Lower leg skin (tissue), 4 donors: ENCODE data around the gene POSTN. TPM values are rescaled to one million over a fixed set of nuclear protein-coding genes. Genes with fewer than 3 reads are reported as not detected.
"Not testable (repeated sequence)": the region's sequence is repeated elsewhere in the genome, so short reads cannot be mapped to it uniquely, and the experiment has no call there.

Experiments
- DNase-seq, 2 donors: peaks; one replicate each; pipeline ENCODE4 v3.0.0-alpha.2; 2019; ENCODE audit warnings: low spot score in 2 of 2
- H3K4me3 ChIP-seq: fragments of 200-600 bp; sonication (generic); 2 replicates; pipeline ENCODE4 v1.5.1; 2017; ENCODE audit warnings: mild to moderate bottlenecking, low read depth; ENCODE audit not compliant: poor library complexity, severe bottlenecking
- POLR2A ChIP-seq, 2 donors: fragments of 450-650 bp; IDR thresholded peaks; one replicate each; pipeline ENCODE4 v1.6.1; 2016 to 2017; ENCODE audit warnings: antibody characterized with exemption in 2 of 2, mild to moderate bottlenecking in 1 of 2, moderate library complexity in 1 of 2
- WGBS, 2 donors: methylation state at CpG; one replicate each; pipeline ENCODE4 v1.1.5; 2018; 5-methylcytosine and 5-hydroxymethylcytosine counted together
- intact Hi-C: fragments of 100-400 bp; cut with DNase I; formaldehyde crosslinking; loops from one replicate; pipeline ENCODE4 v1.15.0; 2023; ENCODE audit warnings: low total_unique reads
- total RNA-seq, 4 donors: library from RNA; depleted of rRNA; stranded (reverse); fragments of >200 nt; gene quantifications; one replicate each; pipeline ENCODE4 v1.1.0, GENCODE V29; 2016
- TF ChIP-seq, protein P1 (sequence below), 3 donors: fragments of 450-650 bp; IDR thresholded peaks; one replicate each; pipeline ENCODE4 v1.5.1; 2016; ENCODE audit warnings: antibody characterized with exemption in 3 of 3, mild to moderate bottlenecking in 3 of 3, moderate library complexity in 2 of 3

Gene POSTN
- total RNA-seq, 4 donors from 2014 or later: 113 to 153 (median 138) TPM

DNA sequence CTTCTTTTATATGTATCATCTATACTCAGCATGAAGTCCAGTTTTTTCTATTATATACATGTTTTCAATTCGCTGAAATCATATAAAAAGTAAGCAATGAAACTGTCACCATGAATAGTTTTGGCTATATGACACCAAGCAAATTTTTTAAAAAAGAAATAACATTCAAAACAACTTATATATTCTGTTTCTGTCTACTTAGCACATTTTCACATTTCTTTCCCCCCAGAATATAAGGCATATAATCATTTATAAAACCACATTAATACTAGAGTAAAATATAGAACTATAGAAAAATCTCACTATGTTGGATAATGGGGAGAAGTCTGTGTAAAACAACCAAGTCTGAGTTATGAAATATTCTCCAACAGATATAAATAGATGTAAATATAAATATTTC is 33.1 kb downstream of the POSTN start:
- DNase-seq: no peak
- no peak overlapping the region for H3K4me3 ChIP-seq
- TF ChIP-seq, protein P1, sequence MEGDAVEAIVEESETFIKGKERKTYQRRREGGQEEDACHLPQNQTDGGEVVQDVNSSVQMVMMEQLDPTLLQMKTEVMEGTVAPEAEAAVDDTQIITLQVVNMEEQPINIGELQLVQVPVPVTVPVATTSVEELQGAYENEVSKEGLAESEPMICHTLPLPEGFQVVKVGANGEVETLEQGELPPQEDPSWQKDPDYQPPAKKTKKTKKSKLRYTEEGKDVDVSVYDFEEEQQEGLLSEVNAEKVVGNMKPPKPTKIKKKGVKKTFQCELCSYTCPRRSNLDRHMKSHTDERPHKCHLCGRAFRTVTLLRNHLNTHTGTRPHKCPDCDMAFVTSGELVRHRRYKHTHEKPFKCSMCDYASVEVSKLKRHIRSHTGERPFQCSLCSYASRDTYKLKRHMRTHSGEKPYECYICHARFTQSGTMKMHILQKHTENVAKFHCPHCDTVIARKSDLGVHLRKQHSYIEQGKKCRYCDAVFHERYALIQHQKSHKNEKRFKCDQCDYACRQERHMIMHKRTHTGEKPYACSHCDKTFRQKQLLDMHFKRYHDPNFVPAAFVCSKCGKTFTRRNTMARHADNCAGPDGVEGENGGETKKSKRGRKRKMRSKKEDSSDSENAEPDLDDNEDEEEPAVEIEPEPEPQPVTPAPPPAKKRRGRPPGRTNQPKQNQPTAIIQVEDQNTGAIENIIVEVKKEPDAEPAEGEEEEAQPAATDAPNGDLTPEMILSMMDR (IDR thresholded peaks at IDR 0.05): no peak
- no peak for TF ChIP-seq POLR2A (IDR thresholded peaks at IDR 0.05)
- WGBS, 2 donors: 87 to 95% methylated on average over 1 of the region's 1 CpG
- intact Hi-C loops: no loop called here

DNA sequence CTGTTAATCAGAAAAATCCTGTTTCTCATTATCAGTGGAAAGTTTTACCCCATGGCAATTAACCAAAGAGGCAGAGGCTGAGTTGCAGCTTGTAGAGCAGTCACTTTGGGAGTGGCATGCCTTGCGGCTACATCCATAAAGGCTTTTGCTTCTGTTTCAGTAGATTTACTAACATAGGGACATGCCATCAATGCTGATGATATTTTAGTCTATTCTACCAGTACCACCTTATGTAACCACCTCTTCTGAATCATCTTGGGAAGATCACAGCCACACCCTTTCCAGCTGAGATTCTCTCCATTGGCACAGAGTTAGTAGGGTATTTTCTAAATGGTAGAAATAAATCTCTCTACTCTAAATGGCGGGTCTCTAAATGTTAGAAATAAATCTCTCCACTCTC is 37.5 kb downstream of the POSTN start:
- DNase-seq: no peak
- no peak overlapping the region for H3K4me3 ChIP-seq
- TF ChIP-seq POLR2A (IDR thresholded peaks at IDR 0.05): no peak
- TF ChIP-seq, protein P1 (IDR thresholded peaks at IDR 0.05): no peak
- WGBS, 2 donors: 33 to 48% methylated on average over 2 of the region's 2 CpGs
- intact Hi-C loops: no loop called here

DNA sequence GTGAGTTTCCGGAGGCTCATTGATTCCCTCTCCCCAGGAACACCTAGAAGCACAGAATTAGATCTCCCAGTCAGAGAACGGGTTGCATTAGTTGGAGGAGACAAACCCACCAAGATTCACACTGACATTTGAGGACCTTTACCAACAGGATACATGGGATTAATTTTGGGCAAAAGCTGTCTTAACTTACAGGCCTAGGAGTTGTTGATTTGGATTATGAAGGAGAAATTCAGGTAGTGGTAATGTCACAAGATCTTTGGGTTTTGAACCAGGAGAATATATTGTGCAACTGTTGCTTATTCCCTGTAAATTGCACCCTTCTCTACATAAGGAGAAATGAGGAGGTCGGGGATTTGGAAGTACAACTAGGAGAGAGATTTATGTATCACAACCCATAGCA is 38.0 kb downstream of the POSTN start:
- DNase-seq: no peak
- H3K4me3 ChIP-seq: no peak overlapping the region
- WGBS, 2 donors: 75 to 80% methylated on average over 3 of the region's 3 CpGs
- no peak for TF ChIP-seq POLR2A (IDR thresholded peaks at IDR 0.05)
- TF ChIP-seq, protein P1 (IDR thresholded peaks at IDR 0.05): no peak
- intact Hi-C loops: no loop called here

DNA sequence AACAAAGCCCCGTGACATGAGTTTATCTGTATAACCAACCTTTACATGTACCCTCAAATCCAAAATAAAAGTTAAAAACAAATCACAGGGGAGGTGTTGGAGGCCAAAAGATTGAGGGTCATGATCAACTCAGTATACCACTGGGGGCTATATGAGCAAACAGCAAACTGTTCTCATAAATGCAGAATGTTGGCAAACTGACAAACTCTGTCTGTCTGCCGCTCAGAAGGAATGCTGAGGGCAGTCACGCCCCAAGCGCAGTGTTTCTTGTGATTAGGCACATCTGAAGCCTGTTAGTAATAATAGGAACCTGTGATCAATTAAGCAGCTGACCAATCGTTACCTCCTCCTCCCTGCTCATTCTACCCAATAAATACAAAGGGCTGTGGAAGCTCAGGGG is 39.8 kb downstream of the POSTN start:
- WGBS, 2 donors: 61 to 71% methylated on average over 5 of the region's 5 CpGs
- DNase-seq, H3K4me3 ChIP-seq, intact Hi-C loops: not testable (repeated sequence)

DNA sequence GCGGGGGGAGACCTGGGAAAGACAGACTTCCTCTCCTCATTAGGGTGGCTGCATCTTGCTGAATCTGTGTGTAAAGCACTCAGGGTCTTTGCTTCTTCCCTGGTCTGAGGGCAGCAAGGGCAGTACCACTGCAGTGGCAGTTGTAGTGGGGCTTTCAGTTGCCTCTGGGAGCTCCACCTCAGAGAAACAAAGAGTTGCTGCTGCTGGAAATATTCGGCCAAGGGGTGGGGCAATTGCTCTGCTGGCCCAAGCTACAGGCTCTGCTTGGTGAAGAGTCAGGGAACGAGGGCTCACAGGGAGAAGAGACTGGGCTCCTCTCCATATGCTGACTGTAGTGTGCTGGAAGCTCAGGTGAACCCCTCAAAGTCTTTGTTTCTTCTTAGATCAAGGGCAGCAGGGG is 52.5 kb downstream of the POSTN start:
- DNase-seq: no peak
- no peak overlapping the region for H3K4me3 ChIP-seq
- no peak for TF ChIP-seq POLR2A (IDR thresholded peaks at IDR 0.05)
- TF ChIP-seq, protein P1 (IDR thresholded peaks at IDR 0.05): no peak
- 56 to 72% methylated on average over 3 of the region's 3 CpGs for WGBS, 2 donors
- intact Hi-C loops: no loop called here

DNA sequence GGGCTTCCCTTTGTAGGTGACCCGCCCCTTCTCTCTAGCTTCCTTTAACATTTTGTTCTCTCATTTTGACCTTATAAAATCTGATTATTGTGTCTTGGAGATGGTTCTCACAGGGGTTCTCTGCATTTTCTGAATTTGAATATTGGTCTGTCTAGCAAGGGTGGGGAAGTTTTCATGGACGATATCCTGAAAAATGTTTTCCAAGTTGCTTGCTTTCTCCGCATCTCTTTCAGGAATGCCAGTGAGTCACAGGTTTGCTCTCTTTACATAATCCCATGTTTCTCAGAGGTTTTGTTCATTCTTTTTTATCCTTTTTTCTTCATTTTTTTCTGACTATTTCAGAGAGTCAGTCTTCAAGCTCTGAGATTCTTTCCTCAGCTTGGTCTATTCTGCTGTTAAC is 53.6 kb downstream of the POSTN start:
- intact Hi-C loops: no loop called here
- 89 to 97% methylated on average over 3 of the region's 3 CpGs for WGBS, 2 donors
- TF ChIP-seq, protein P1 (IDR thresholded peaks at IDR 0.05): no peak
- no peak for TF ChIP-seq POLR2A (IDR thresholded peaks at IDR 0.05)
- no peak overlapping the region for H3K4me3 ChIP-seq
- no peak for DNase-seq
